H1 (cell line): ENCODE data around the gene BBS7. TPM values are rescaled to one million over a fixed set of nuclear protein-coding genes. Genes with fewer than 3 reads are reported as not detected.

Source experiments
- CTCF ChIA-PET: fragments of 300-600 bp; sonication (Branson Sonifier 250); formaldehyde crosslinking; loops from one replicate; lab custom pipeline; 2021; ENCODE audit not compliant: partially characterized antibody; lab: Charles Lee
- POLR2A ChIA-PET: fragments of 300-600 bp; sonication (Branson Sonifier 250); formaldehyde crosslinking; loops from one replicate; lab custom pipeline; 2021; ENCODE audit warnings: inconsistent platforms; ENCODE audit not compliant: partially characterized antibody; lab: Charles Lee
- DNase-seq, 2 experiments: peaks; one replicate each; pipeline versions ENCODE4 v3.0.0 to v3.0.0-alpha.2; 2010 to 2022; ENCODE audit warnings: low spot score in 2 of 2, low read depth in 1 of 2, mixed read lengths in 1 of 2
- FAIRE-seq: peaks from 2 replicates; lab custom pipeline; 2011; peaks lifted over from hg19 to GRCh38; lab: Jason Lieb, UNC
- H2AFZ ChIP-seq: 2 replicates; pipeline ENCODE4 v1.8.1; 2012; ENCODE audit warnings: low read length, inconsistent platforms
- H2AK5ac ChIP-seq: 2 replicates; pipeline ENCODE4 v1.6.1; 2013; ENCODE audit warnings: low read depth, low read length
- H2BK120ac ChIP-seq: replicated peaks from 2 replicates; pipeline ENCODE3; 2013; ENCODE audit warnings: low read depth, low read length, inconsistent platforms
- H2BK12ac ChIP-seq: 2 replicates; pipeline ENCODE4 v1.6.1; 2013; ENCODE audit warnings: low read depth, low read length
- H2BK15ac ChIP-seq: 2 replicates; pipeline ENCODE4 v1.6.1; 2013; ENCODE audit warnings: low read length
- H2BK20ac ChIP-seq: 2 replicates; pipeline ENCODE4 v1.6.1; 2013; ENCODE audit warnings: low read length
- H2BK5ac ChIP-seq: 2 replicates; pipeline ENCODE4 v1.6.1; 2013; ENCODE audit warnings: low read depth, low read length
- H3K14ac ChIP-seq: 2 replicates; pipeline ENCODE4 v1.6.1; 2013; ENCODE audit warnings: inconsistent platforms; ENCODE audit not compliant: insufficient read length
- H3K18ac ChIP-seq: 2 replicates; pipeline ENCODE4 v1.6.1; 2013; ENCODE audit warnings: low read length; ENCODE audit errors: extremely low read depth
- H3K23ac ChIP-seq: 2 replicates; pipeline ENCODE4 v1.6.1; 2013; ENCODE audit warnings: inconsistent platforms; ENCODE audit not compliant: insufficient read length
- H3K23me2 ChIP-seq: 2 replicates; pipeline ENCODE4 v1.6.1; 2013; ENCODE audit warnings: low read depth, low read length
- H3K27ac ChIP-seq: 2 replicates; pipeline ENCODE4 v1.6.1; 2011; ENCODE audit warnings: low read depth, low read length, inconsistent platforms
- H3K27me3 ChIP-seq, 4 experiments: replicated peaks in 1 of 4; 1 replicate in 1 of 4; 2 replicates in 3 of 4; pipeline versions ENCODE4 v1.6.1 to v1.8.1; 2011 to 2013; ENCODE audit warnings: low read length in 3 of 4, mild to moderate bottlenecking in 3 of 4, inconsistent platforms in 2 of 4, mixed read lengths in 2 of 4, moderate library complexity in 1 of 4; ENCODE audit not compliant: control insufficient read depth in 3 of 4, insufficient read depth in 3 of 4; ENCODE audit errors: extremely low read depth in 1 of 4
- H3K36me3 ChIP-seq, 4 experiments: 2 replicates each; pipeline versions ENCODE4 v1.6.1 to v1.8.1; 2011 to 2013; ENCODE audit warnings: mild to moderate bottlenecking in 4 of 4, low read length in 3 of 4, moderate library complexity in 2 of 4, control low read depth in 1 of 4, inconsistent platforms in 1 of 4; ENCODE audit not compliant: insufficient read depth in 4 of 4, control insufficient read depth in 2 of 4
- H3K4ac ChIP-seq: replicated peaks from 2 replicates; pipeline ENCODE3; 2013; ENCODE audit warnings: low read length, low read depth, mixed read lengths, inconsistent platforms; ENCODE audit not compliant: insufficient read length
- H3K4me1 ChIP-seq, 4 experiments: replicated peaks in 1 of 4; 1 replicate in 1 of 4; 2 replicates in 3 of 4; pipeline versions ENCODE4 v1.6.1 to v1.8.1; 2011 to 2013; ENCODE audit warnings: low read length in 3 of 4, inconsistent platforms in 2 of 4, mixed read lengths in 1 of 4; ENCODE audit not compliant: insufficient read depth in 4 of 4, control insufficient read depth in 3 of 4
- H3K4me2 ChIP-seq, 2 experiments: 2 replicates each; pipeline versions ENCODE4 v1.6.1 to v1.8.1; 2011 to 2013; ENCODE audit warnings: low read depth in 2 of 2, low read length in 2 of 2, control low read depth in 1 of 2, inconsistent platforms in 1 of 2, mild to moderate bottlenecking in 1 of 2; ENCODE audit not compliant: insufficient read depth in 1 of 2
- H3K4me3 ChIP-seq, 4 experiments: fragments of 200-600, 300-600 bp in 1 of 4; sonication (generic), shearing (Covaris generic), sonication (Bioruptor Twin) in 1 of 4; 2 replicates each; pipeline versions ENCODE4 v1.5.1 to v1.8.1; 2011 to 2016; ENCODE audit warnings: low read length in 4 of 4, low read depth in 3 of 4, control low read depth in 2 of 4, inconsistent platforms in 2 of 4, mild to moderate bottlenecking in 2 of 4, mixed read lengths in 1 of 4, moderate library complexity in 1 of 4; ENCODE audit not compliant: insufficient read depth in 2 of 4; ENCODE audit errors: extremely low read depth in 1 of 4
- H3K56ac ChIP-seq: replicated peaks from 2 replicates; pipeline ENCODE3; 2013; ENCODE audit warnings: low read depth, mild to moderate bottlenecking, mixed read lengths, low read length, inconsistent platforms; ENCODE audit not compliant: insufficient read length
- H3K79me1 ChIP-seq: 2 replicates; pipeline ENCODE4 v1.6.1; 2013; ENCODE audit warnings: low read depth, low read length, control low read depth
- H3K79me2 ChIP-seq, 2 experiments: 2 replicates each; pipeline versions ENCODE4 v1.6.1 to v1.8.1; 2012 to 2013; ENCODE audit warnings: low read length in 2 of 2, mild to moderate bottlenecking in 2 of 2, inconsistent platforms in 1 of 2; ENCODE audit not compliant: insufficient read depth in 2 of 2, control insufficient read depth in 1 of 2
- H3K9ac ChIP-seq, 4 experiments: replicated peaks in 1 of 4; 1 replicate in 1 of 4; 2 replicates in 3 of 4; pipeline versions ENCODE4 v1.6.1 to v1.8.1; 2011 to 2013; ENCODE audit warnings: low read depth in 3 of 4, low read length in 3 of 4, control low read depth in 2 of 4, mild to moderate bottlenecking in 2 of 4, moderate library complexity in 2 of 4, inconsistent platforms in 1 of 4; ENCODE audit errors: extremely low read depth in 1 of 4
- H3K9me3 ChIP-seq, 2 experiments: 2 replicates each; pipeline versions ENCODE4 v1.6.1 to v1.8.1; 2012 to 2013; ENCODE audit warnings: mild to moderate bottlenecking in 2 of 2, moderate library complexity in 2 of 2, control low read depth in 1 of 2, inconsistent platforms in 1 of 2, low read depth in 1 of 2, low read length in 1 of 2, mixed read lengths in 1 of 2; ENCODE audit not compliant: insufficient read depth in 2 of 2
- H4K20me1 ChIP-seq, 2 experiments: replicated peaks in 1 of 2; 2 replicates each; pipeline versions ENCODE3 to v1.8.1; 2011 to 2013; ENCODE audit warnings: inconsistent platforms in 2 of 2, low read length in 2 of 2, mild to moderate bottlenecking in 1 of 2; ENCODE audit not compliant: insufficient read depth in 2 of 2, control insufficient read depth in 1 of 2
- H4K5ac ChIP-seq: 2 replicates; pipeline ENCODE4 v1.6.1; 2013; ENCODE audit warnings: low read length, low read depth, mixed read lengths, inconsistent platforms; ENCODE audit not compliant: insufficient read length
- H4K8ac ChIP-seq: 2 replicates; pipeline ENCODE4 v1.8.0; 2013; ENCODE audit warnings: mild to moderate bottlenecking, moderate library complexity, low read length, inconsistent platforms; ENCODE audit not compliant: insufficient read depth; ENCODE audit errors: extremely low read depth
- H4K91ac ChIP-seq: replicated peaks from 2 replicates; pipeline ENCODE3; 2013; ENCODE audit warnings: low read length, mixed read lengths, inconsistent platforms; ENCODE audit not compliant: insufficient read length
- KDM1A ChIP-seq: fragments of 200-600, 300-600 bp; sonication (generic); IDR thresholded peaks from 2 replicates; pipeline ENCODE4 v1.7.1; 2016; ENCODE audit warnings: mild to moderate bottlenecking, low read length, borderline replicate concordance
- KDM5A ChIP-seq: fragments of 200-600 bp; IDR thresholded peaks from 2 replicates; pipeline ENCODE4 v1.7.1; 2012; ENCODE audit warnings: mild to moderate bottlenecking, low read length, inconsistent platforms, mixed read lengths
- SIN3A ChIP-seq, 2 experiments: IDR thresholded peaks in 1 of 2; conservative IDR thresholded peaks in 1 of 2; 2 replicates each; pipeline ENCODE4 v1.6.1; 2011 to 2012; ENCODE audit warnings: low read length in 2 of 2, improper control_type of control experiment in 1 of 2, low read depth in 1 of 2, mild to moderate bottlenecking in 1 of 2
- SP1 ChIP-seq: IDR thresholded peaks from 2 replicates; pipeline ENCODE4 v1.6.1; 2011; ENCODE audit warnings: low read depth, low read length
- TAF7 ChIP-seq: optimal IDR thresholded peaks from 2 replicates; pipeline ENCODE3; 2011; ENCODE audit warnings: low read depth, mild to moderate bottlenecking, inconsistent platforms, low read length, moderate library complexity, borderline replicate concordance
- WGBS, 2 experiments: shearing (Covaris generic) in 1 of 2; methylation state at CpG; one replicate each; pipeline versions ENCODE4 v1.1.6 to v1.1.7; 2013 to 2015; ENCODE audit warnings: low lambda C conversion rate in 2 of 2, mixed read lengths in 2 of 2, inconsistent platforms in 1 of 2, low coverage in 1 of 2, missing lambda C conversion rate in 1 of 2; ENCODE audit not compliant: insufficient replicate concordance in 2 of 2, insufficient coverage in 1 of 2, insufficient read length in 1 of 2; ENCODE audit errors: extremely low coverage in 1 of 2, missing lambda C conversion rate in 1 of 2; 5-methylcytosine and 5-hydroxymethylcytosine counted together
- polyA plus RNA-seq, 7 experiments: library from polyadenylated mRNA; depleted of rRNA in 3 of 7; stranded (reverse) in 5 of 7; unstranded in 2 of 7; fragments of >200 nt in 5 of 7; fragments of 200-250 nt in 2 of 7; gene quantifications; 1 replicate in 5 of 7; 2 replicates in 1 of 7; 4 replicates in 1 of 7; pipeline versions ENCODE4 v1.2.1 to v1.2.3, GENCODE V29; 2011 to 2013; ENCODE audit warnings: missing spikeins in 2 of 7, mixed read lengths in 2 of 7
- total RNA-seq: library from RNA; stranded (reverse); fragmentation: NEBNext Ultra II Directional; extraction: Animal tissue kit (Norgen Biotek cat#: 25700); gene quantifications from 2 replicates; pipeline ENCODE4 v1.2.1, GENCODE V29; 2021

BBS7 gene
- total and polyA plus RNA-seq, 2 of the 8 experiments (the other 6 are each of a cell fraction or from before 2014, with no cell fraction given), result 16.6 to 21.5 TPM

DNA sequence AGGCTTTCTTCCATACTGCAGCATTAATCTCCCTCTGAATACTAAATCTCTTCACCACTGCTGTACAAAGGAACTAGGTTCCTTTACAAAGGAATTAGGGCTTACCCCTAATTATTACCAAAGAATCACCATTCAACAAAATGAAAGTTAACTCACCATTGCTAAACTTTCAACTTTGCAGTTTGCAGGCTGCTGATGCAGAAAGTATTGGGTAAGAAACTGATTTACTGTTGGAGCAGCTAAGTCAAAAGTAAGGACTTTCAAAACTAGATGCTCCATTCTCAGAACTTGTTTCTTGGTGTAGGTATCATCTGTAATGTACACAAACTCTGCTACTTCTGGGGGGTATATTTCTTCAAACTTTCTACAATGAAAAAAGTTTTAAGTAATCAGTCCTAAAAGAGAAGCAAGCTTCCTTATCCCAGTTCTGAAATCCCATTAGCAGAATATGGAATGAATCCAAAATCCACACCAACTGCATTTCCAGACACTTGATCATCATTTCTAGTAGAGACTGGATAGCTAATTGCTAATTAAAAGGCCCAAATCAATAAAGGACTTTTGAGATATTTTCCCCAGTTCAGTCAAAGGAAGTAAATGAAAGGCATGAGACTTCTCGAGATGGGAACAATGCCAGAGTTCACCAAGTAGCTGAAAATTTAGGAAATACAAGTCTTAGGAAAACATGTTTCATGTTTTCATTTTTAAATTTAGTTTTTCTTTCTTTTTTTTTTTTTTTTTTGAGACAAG lies 50.9 kb downstream of the BBS7 start:
- Histone ChIP-seq H3K27ac (no peak overlapping the region), H3K36me3 (peaks cover 34 to 77% (median 51%) of the 10 kb centered on the region in 4 experiments), H4K91ac (no peak overlapping the region), H3K4me3 (no peak overlapping the region), H2BK15ac (no peak overlapping the region), H4K20me1 (no peaks in the 10 kb centered on the region), H2AFZ (no peak overlapping the region), H3K27me3 (no peaks in the 10 kb centered on the region), H3K56ac (no peak overlapping the region), H3K79me1 (no peaks in the 10 kb centered on the region; the same call in 1 of the 2 replicates), H3K4me1 (no peaks in the 10 kb centered on the region; a peak in 2 of 7 replicates), H3K14ac (no peak overlapping the region), H3K4ac (no peak overlapping the region), H2BK12ac (no peak overlapping the region), H3K79me2 (peaks cover 5 to 28% of the 10 kb centered on the region in 2 experiments; a peak in 3 of 4 replicates), H3K4me2 (no peak overlapping the region), H2BK5ac (no peak overlapping the region), H2BK120ac (no peak overlapping the region), H3K23ac (no peak overlapping the region), H3K18ac (no peak overlapping the region), H4K5ac (no peak overlapping the region), H3K9me3 (no peaks in the 10 kb centered on the region), H2BK20ac (no peak overlapping the region), H2AK5ac (no peak overlapping the region), H4K8ac (no peak overlapping the region), H3K23me2 (no peaks in the 10 kb centered on the region), H3K9ac (no peak overlapping the region)
- 94% methylated on average over 1 of the region's 1 CpG; no CpG with 5 or more reads in 1 of the 2 experiments for WGBS, 2 experiments
- DNase-seq, result no peak
- FAIRE-seq, result no peak
- no peak for TF ChIP-seq TAF7
- no peak for TF ChIP-seq SIN3A (conservative IDR thresholded peaks at IDR 0.05 in 1 of 2, IDR thresholded peaks at IDR 0.05 in 1 of 2; ENCODE audit: low read depth in 1 of 2, low read length in 2 of 2)
- TF ChIP-seq SP1, result no peak
- no peak for TF ChIP-seq KDM1A
- TF ChIP-seq KDM5A, result no peak
- CTCF ChIA-PET, result no interaction called here
- POLR2A ChIA-PET, result interaction anchor here (0.6 to 12.6 kb wide), 4 partner anchors 8 to 68 kb away, joined by 3 to 246 read pairs (median 5); partner anchors contain the start of genes BBS7 and EXOSC9
